Adrenal gland (tissue), 12 donors: ENCODE data around the gene RSRC2. TPM values are rescaled to one million over a fixed set of nuclear protein-coding genes. Genes with fewer than 3 reads are reported as not detected.

Source experiments
- DNase-seq, 7 donors: peaks; one replicate each; pipeline ENCODE4 v3.0.0-alpha.2; 2019 to 2020
- H3K27ac ChIP-seq, 5 donors: fragments of 200-600 bp; sonication (generic) in 4 of 5; 1 replicate in 3 of 5; 2 replicates in 2 of 5; pipeline versions ENCODE4 v1.5.1 to v1.8.0; 2016 to 2020; ENCODE audit warnings: mild to moderate bottlenecking in 1 of 5
- H3K27me3 ChIP-seq: fragments of 200-600 bp; 2 replicates; pipeline ENCODE4 v1.8.0; 2021
- H3K36me3 ChIP-seq, 2 donors: fragments of 200-600 bp; replicated peaks in 1 of 2; 1 replicate in 1 of 2; 2 replicates in 1 of 2; pipeline versions ENCODE4 v1.5.1 to v1.8.0; 2018 to 2022
- H3K4me1 ChIP-seq, 2 donors: fragments of 200-600 bp; replicated peaks in 1 of 2; 1 replicate in 1 of 2; 2 replicates in 1 of 2; pipeline versions ENCODE4 v1.5.1 to v1.8.0; 2018 to 2021
- H3K4me3 ChIP-seq, 4 donors: fragments of 200-600 bp; sonication (generic) in 3 of 4; one replicate each; pipeline ENCODE4 v1.5.1; 2016 to 2018
- H3K9me3 ChIP-seq, 3 donors: fragments of 200-600 bp; sonication (generic) in 1 of 3; replicated peaks in 1 of 3; 1 replicate in 2 of 3; 2 replicates in 1 of 3; pipeline versions ENCODE4 v1.5.1 to v1.8.0; 2016 to 2021
- POLR2A ChIP-seq, 2 donors: fragments of 450-650 bp; IDR thresholded peaks; one replicate each; pipeline ENCODE4 v1.6.1; 2017; ENCODE audit warnings: antibody characterized with exemption in 2 of 2, mild to moderate bottlenecking in 2 of 2, moderate library complexity in 1 of 2
- WGBS, 4 donors: extraction: QIAGEN DNeasy Blood & Tissue Kit in 2 of 4; methylation state at CpG; one replicate each; pipeline versions ENCODE4 v1.1.5 to v1.1.7; 2013 to 2017; 5-methylcytosine and 5-hydroxymethylcytosine counted together
- intact Hi-C, 2 donors: fragments of 100-400 bp; cut with DNase I; formaldehyde crosslinking; loops; one replicate each; pipeline versions ENCODE4 v1.14.1 to v1.15.0; 2022 to 2023
- polyA plus RNA-seq, 3 donors: library from polyadenylated mRNA; stranded (reverse); fragments of 200-250 nt in 2 of 3; fragments of 350-450 nt in 1 of 3; fragmentation: Illumina TruSeq in 1 of 3; extraction: RNeasy Lipid Tissue Mini Kit (QIAGEN cat#74804) in 1 of 3; gene quantifications; one replicate each; pipeline ENCODE4 v1.2.3, GENCODE V29; 2013 to 2014
- small RNA-seq, 2 donors: library from RNA; depleted of rRNA; stranded (forward); fragments of <200 nt; gene quantifications; one replicate each; pipeline ENCODE3, GENCODE V24; 2016
- total RNA-seq, 9 donors: library from RNA; depleted of rRNA in 4 of 9; stranded (reverse); fragments of >200 nt in 4 of 9; fragments of 120-200 nt in 1 of 9; fragmentation: NEBNext Ultra II Directional in 1 of 9; extraction: Animal tissue kit (Norgen Biotek cat#: 25700) in 1 of 9; gene quantifications; one replicate each; pipeline versions ENCODE4 v1.1.0 to v1.2.4, GENCODE V29; 2013 to 2023
- TF ChIP-seq, protein P1 (sequence below), 6 experiments: fragments of 450-650 bp in 4 of 6; fragments of 200-600 bp in 2 of 6; sonication (generic) in 1 of 6; IDR thresholded peaks; 1 replicate in 5 of 6; 2 replicates in 1 of 6; pipeline versions ENCODE4 v1.5.1 to v1.8.0; 2016 to 2021; ENCODE audit warnings: antibody characterized with exemption in 6 of 6, mild to moderate bottlenecking in 2 of 6, moderate library complexity in 1 of 6
- donor health status: healthy with polysubstance abuse.
- donor health status: Bipolar disorder and iron deficiency.
- donor health status: DM: yes; HTN: yes; CAD: no.
- donor health status: DM: no; HTN: no; CAD: no.
- donor health status: DM: no; HTN: no; CAD: no.
- donor health status: DM: yes; HTN: yes; CAD: no.

RSRC2 gene
- total and polyA plus RNA-seq, 12 donors: 25.6 to 142 (median 64.1) TPM

DNA sequence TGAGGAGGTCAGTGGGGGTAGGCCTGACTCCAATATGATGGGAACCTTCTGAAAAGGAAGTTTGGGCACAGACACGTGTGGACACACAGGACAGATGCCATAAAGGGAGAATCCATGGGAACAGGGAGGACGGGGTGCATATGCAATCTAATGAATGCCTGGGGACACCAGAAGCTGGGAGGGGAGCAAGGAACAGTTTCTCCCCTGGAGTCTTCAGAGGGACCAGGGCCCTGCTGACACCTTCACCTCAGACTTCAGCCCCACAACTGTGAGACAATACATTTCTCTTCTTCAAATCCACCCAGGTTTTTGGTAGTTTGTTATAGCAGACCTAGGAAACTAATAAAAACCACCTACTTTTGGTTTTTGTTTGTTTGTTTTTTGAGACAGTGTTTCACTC is 69.1 kb downstream of the RSRC2 start:
- H3K27ac ChIP-seq: no peak overlapping the region
- no peaks in the 10 kb centered on the region for H3K36me3 ChIP-seq
- peaks cover 0 to 6% of the 10 kb centered on the region in 2 donors for H3K4me1 ChIP-seq
- no peaks in the 10 kb centered on the region for H3K9me3 ChIP-seq
- DNase-seq: no peak
- no peak for TF ChIP-seq POLR2A (IDR thresholded peaks at IDR 0.05)
- TF ChIP-seq, protein P1, sequence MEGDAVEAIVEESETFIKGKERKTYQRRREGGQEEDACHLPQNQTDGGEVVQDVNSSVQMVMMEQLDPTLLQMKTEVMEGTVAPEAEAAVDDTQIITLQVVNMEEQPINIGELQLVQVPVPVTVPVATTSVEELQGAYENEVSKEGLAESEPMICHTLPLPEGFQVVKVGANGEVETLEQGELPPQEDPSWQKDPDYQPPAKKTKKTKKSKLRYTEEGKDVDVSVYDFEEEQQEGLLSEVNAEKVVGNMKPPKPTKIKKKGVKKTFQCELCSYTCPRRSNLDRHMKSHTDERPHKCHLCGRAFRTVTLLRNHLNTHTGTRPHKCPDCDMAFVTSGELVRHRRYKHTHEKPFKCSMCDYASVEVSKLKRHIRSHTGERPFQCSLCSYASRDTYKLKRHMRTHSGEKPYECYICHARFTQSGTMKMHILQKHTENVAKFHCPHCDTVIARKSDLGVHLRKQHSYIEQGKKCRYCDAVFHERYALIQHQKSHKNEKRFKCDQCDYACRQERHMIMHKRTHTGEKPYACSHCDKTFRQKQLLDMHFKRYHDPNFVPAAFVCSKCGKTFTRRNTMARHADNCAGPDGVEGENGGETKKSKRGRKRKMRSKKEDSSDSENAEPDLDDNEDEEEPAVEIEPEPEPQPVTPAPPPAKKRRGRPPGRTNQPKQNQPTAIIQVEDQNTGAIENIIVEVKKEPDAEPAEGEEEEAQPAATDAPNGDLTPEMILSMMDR (IDR thresholded peaks at IDR 0.05): no peak
- no peaks in the 10 kb centered on the region for H3K27me3 ChIP-seq
- intact Hi-C loops: no loop called here
- H3K4me3 ChIP-seq: no peak overlapping the region
- WGBS, 4 donors: 71 to 94% (median 80%) methylated on average over 2 of the region's 2 CpGs

DNA sequence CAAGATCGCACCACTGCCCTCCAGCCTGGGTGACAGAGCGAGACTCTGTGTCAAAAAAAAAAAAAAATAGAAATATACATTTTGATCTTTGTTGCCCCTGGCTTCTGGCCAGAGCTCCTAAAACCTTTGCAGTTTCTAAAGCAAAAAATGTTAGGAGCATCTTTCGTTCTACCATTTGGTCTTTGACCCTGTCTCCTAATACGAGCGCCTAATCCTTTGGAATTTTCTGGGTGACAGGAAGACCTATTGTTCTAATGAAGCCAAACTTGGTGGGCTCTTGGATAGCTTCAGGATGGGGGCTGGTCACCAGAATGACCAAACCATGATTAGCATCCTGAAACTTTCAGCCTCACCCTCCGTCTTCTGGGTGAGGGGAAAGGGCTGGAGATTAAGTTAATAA is 72.0 kb downstream of the RSRC2 start:
- Histone ChIP-seq H3K27me3 (no peaks in the 10 kb centered on the region), H3K27ac (no peak overlapping the region), H3K36me3 (no peaks in the 10 kb centered on the region), H3K9me3 (no peaks in the 10 kb centered on the region), H3K4me3 (no peak overlapping the region), H3K4me1 (peaks cover 0 to 6% of the 10 kb centered on the region in 2 donors)
- TF ChIP-seq, protein P1 (IDR thresholded peaks at IDR 0.05): no peak
- intact Hi-C loops: no loop called here
- WGBS, 4 donors: 56 to 76% (median 72%) methylated on average over 6 of the region's 6 CpGs
- DNase-seq: no peak

DNA sequence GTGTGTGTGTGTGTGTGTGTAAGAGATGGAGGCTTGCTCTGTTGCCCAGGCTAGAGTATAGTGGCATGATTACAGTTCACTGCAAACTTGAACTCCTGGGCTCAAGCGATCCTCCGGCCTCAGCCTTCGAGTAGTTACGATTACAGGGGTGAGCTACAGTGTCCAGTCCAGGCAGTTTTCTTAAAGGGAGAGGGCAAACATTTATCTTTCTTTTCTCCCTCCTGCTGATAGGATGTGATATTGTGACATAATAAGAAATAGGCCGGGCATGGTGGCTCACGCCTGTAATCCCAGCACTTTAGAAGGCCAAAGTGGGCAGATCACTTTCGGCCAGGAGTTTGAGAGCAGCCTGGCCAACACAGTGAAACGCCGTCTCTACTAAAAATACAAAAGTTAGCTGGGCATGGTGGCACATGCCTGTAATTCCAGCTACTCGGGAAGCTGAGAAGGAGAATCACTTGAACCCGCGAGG is 72.5 kb downstream of the RSRC2 start:
- peaks cover 0 to 6% of the 10 kb centered on the region in 2 donors for H3K4me1 ChIP-seq
- H3K36me3 ChIP-seq: no peaks in the 10 kb centered on the region
- no peaks in the 10 kb centered on the region for H3K9me3 ChIP-seq
- DNase-seq: no peak
- H3K27ac ChIP-seq: no peak overlapping the region
- no peaks in the 10 kb centered on the region for H3K27me3 ChIP-seq
- intact Hi-C loops: no loop called here
- TF ChIP-seq POLR2A (IDR thresholded peaks at IDR 0.05): no peak
- TF ChIP-seq, protein P1 (IDR thresholded peaks at IDR 0.05): no peak
- H3K4me3 ChIP-seq: no peak overlapping the region
- WGBS, 4 donors: 87 to 94% (median 92%) methylated on average over 9 to 12 of the region's 12 CpGs

Small RNAs within 50 kb of the gene (small RNA-seq; reads per million reads assigned to genes)
- gene AC026333.1: 0 reads per million in 2 donors
- gene RF00411: 0 reads per million in 2 donors

Other genes starting within 250 kb of the RSRC2 start
- 100 to 1,000 TPM in 3 of 9 donors, 10 to 100 TPM in 6; 50.8 to 134 (median 92.5) TPM for gene CLIP1, start 104.3 kb downstream of the RSRC2 start, total RNA-seq
- 100 to 1,000 TPM in 1 of 3 donors, 10 to 100 TPM in 2; 22.8 to 112 (median 41.0) TPM for gene CLIP1, start 104.3 kb downstream of the RSRC2 start, polyA plus RNA-seq
- 10 to 100 TPM; 10.7 to 30.5 (median 17.8) TPM for gene ZCCHC8, start 26.0 kb downstream of the RSRC2 start, total RNA-seq
- gene ZCCHC8, start 26.0 kb downstream of the RSRC2 start, polyA plus RNA-seq: 10 to 100 TPM; 17.5 to 55.3 (median 39.8) TPM
- 10 to 100 TPM in 6 of 9 donors, 1 to 10 TPM in 3; 5.7 to 38.5 (median 11.4) TPM for gene KNTC1, start 313 bp upstream of the RSRC2 start, total RNA-seq
- 10 to 100 TPM in 2 of 3 donors, 1 to 10 TPM in 1; 8.0 to 28.0 (median 21.0) TPM for gene KNTC1, start 313 bp upstream of the RSRC2 start, polyA plus RNA-seq
- gene HCAR2, start 176.4 kb upstream of the RSRC2 start, total RNA-seq: under 1 TPM in 3 of 9 donors, not detected in 6; 0.14 to 0.26 (median 0.23) TPM
- under 1 TPM in 2 of 3 donors, not detected in 1; 0.08 to 0.98 TPM for gene HCAR2, start 176.4 kb upstream of the RSRC2 start, polyA plus RNA-seq
- gene HCAR3, start 189.9 kb upstream of the RSRC2 start, total RNA-seq: under 1 TPM in 3 of 9 donors, not detected in 6; 0.11 to 0.26 (median 0.14) TPM
- gene HCAR3, start 189.9 kb upstream of the RSRC2 start, polyA plus RNA-seq: under 1 TPM in 1 of 3 donors, not detected in 2; 0.47 TPM
- gene HCAR1, start 203.9 kb upstream of the RSRC2 start, total RNA-seq: under 1 TPM in 7 of 9 donors, not detected in 2; 0.07 to 0.34 (median 0.14) TPM
- gene HCAR1, start 203.9 kb upstream of the RSRC2 start, polyA plus RNA-seq: under 1 TPM; 0.08 to 0.30 (median 0.09) TPM
- gene DENR, start 225.9 kb upstream of the RSRC2 start, total RNA-seq: 10 to 100 TPM; 16.5 to 50.4 (median 32.1) TPM
- gene DENR, start 225.9 kb upstream of the RSRC2 start, polyA plus RNA-seq: 10 to 100 TPM; 13.3 to 52.6 (median 21.9) TPM
- gene CCDC62, start 247.6 kb upstream of the RSRC2 start, total RNA-seq: under 1 TPM; 0.14 to 0.98 (median 0.42) TPM
- under 1 TPM; 0.09 to 0.17 (median 0.16) TPM for gene CCDC62, start 247.6 kb upstream of the RSRC2 start, polyA plus RNA-seq